GM18907 (cell line): ENCODE results near the gene GALNT2.

Source experiments
- ATAC-seq: cut with Tn5 transposase; IDR thresholded peaks from one replicate; pipeline ENCODE4 v1.9.1; 2021; ENCODE audit warnings: mild to moderate bottlenecking, moderate library complexity; ENCODE audit not compliant: unreplicated experiment

Gene GALNT2

GRCh38 chr1:230087028-230087716 lies 20.1 kb downstream of the GALNT2 start:
- no peak for ATAC-seq

DNA sequence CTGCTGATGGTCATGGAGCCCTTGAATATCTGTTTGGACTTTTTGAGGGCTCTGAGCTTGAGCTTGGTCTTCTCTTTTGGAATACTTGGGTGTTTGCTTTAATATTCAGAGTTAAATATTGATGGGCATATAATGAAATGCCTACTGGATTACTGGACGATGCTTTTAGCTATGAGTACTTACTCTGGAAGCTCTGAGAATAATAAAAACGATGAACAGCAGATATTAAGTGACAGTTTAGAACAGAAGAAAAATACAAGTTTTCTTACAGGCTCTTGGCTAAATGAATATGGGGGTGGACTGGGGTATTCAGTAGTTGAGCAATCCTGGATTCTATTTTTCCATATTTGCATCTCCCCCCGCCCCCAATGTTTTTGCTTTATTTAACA lies 20.7 kb downstream of the GALNT2 start:
- ATAC-seq, result no peak

DNA sequence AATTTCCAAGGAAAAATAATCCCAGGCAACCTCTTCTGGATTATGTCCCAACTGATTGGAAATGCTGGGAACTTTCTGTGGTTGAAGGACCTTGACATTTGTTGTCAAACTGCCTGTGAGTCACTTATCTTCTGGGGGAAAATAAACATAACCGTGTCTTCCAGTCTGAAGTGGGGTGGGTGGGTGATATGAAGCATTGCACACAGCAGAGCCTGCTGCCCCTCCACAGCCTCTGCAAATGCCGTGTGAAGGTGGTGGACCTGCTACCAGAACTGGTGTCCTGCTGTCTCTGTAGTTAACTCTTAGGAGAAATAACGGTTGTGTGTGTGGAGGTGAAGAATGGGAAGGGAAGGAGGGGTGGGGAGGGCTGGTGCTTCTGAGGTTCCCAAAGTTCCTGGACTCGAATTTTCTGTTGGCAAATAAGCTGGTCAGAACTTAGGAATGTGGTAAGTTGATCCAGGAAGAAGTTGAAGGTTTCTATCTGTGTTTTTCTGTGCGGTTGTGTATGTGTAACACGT lies 23.2 kb downstream of the GALNT2 start:
- no peak for ATAC-seq

- no peak for ATAC-seq
Observed at GRCh38 chr1:230091473-230092231, 24.6 kb downstream of the GALNT2 start.

- ATAC-seq, result no peak
Observed at GRCh38 chr1:230094746-230095145, 27.7 kb downstream of the GALNT2 start.

DNA sequence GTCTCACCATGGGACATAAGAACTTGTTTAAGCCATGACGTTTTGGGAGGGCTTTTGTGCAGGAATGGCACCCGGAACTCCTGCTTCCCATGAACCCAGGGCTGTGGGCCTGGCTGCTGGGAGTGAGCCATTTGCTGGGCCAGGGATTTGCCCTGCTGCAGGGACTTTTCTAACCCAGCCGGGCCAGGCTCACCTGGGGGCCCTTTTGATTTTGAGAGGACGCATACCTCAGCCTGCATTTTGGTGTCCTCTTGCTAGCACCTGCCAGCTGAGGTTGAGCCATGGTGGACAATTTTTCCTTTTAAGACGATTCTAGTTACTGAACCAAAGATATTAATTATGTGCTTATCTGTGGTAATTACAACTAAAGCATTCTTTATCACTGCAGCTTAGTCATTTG lies 28.9 kb downstream of the GALNT2 start:
- ATAC-seq, result no peak

DNA sequence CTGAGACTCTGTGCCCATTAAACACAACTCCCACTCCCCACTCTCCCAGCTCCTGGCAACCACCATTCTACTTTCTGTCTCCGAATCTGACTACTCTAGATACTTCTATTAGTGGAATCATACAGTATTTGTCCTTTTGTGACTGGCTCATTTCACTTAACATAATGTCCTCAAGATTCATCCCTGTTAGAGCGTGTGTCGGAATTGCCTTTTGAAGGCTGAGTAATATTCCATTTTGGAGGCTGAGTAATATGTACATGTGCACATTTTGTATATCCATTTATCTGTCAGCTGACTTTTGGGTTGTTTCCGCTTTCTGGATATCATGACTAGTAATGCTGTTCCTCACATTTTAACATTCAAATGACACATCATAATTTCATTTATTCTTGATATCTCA lies 30.3 kb downstream of the GALNT2 start:
- no peak for ATAC-seq

GRCh38 chr1:230098723-230099122 lies 31.7 kb downstream of the GALNT2 start:
- no peak for ATAC-seq

DNA sequence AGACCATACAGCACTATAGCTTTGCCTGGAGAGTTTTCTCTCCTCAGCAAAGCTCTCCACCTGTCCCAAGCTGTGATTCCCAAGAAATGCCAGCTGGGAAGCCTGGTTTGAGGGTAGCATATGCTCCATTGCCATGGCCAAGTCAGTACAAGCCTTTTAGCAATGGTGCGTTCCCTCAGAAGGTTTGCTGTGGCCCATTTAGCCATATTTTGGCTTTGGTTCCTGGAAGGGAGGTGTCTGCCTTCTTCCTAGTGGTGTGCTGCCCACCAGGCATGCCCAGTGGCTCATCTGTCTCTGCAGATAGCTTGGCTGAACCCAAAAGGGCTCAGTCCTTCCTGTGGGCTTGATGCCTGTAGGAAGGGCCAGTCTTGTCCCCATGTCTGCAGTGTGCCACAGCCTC lies 32.4 kb downstream of the GALNT2 start:
- ATAC-seq, result no peak

DNA sequence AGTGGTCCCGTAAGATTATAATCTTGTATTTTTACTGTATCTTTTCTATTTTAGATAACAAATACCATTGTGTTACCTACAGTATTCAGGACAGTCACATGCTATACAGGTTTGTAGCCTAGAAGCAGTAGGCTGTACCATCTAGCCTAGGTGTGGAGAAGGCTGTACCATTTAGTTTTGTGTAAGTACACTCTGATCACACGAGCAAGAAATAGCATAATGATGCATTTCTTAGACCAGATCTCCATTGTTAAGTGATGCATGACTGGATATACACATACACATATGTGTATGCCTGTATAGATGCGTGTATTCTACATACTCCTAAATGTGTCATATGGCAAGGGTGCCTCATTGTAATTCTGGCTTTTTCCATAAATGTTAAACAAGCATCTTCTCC lies 33.9 kb downstream of the GALNT2 start:
- no peak for ATAC-seq

DNA sequence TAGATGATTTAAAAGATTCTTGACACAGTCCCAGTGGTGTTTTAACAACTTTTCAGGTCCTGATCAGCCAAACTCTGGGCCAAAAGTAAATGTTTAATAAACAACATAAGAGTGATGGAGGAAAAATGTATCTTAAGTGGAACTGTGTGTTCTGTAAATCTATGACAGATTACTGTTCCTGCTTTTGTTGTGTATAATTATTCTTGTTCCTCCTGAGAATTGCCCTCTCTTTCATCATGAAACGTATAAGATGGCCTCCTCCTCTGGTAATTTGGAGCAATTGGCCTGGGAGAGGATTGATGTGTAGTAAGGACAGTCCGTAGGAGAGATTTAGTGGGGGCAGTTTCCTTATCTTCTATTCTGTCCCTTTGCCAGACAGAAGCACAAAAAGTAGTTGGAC lies 34.5 kb downstream of the GALNT2 start:
- ATAC-seq, result no peak

GRCh38 chr1:230102046-230102445 lies 35.0 kb downstream of the GALNT2 start:
- no peak for ATAC-seq

DNA sequence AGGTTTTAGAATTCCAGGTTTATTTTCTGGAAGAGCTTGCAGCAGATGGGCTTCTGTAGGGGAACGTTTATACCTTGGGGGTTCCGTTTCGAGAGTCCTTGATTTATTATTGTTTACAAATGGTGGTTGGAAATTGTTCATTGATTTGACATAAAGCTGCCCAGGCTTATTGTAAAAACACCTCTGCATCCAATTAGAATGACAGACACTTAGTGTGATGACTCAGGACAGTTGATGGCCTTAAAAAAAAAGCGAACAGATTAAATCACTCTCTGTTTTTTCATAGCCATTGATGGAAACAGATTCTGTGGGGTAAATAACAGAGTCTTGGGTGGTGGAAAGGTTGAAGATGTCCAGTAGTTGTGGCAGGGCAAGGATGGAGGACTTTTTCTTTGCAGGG lies 35.4 kb downstream of the GALNT2 start:
- ATAC-seq, result no peak

DNA sequence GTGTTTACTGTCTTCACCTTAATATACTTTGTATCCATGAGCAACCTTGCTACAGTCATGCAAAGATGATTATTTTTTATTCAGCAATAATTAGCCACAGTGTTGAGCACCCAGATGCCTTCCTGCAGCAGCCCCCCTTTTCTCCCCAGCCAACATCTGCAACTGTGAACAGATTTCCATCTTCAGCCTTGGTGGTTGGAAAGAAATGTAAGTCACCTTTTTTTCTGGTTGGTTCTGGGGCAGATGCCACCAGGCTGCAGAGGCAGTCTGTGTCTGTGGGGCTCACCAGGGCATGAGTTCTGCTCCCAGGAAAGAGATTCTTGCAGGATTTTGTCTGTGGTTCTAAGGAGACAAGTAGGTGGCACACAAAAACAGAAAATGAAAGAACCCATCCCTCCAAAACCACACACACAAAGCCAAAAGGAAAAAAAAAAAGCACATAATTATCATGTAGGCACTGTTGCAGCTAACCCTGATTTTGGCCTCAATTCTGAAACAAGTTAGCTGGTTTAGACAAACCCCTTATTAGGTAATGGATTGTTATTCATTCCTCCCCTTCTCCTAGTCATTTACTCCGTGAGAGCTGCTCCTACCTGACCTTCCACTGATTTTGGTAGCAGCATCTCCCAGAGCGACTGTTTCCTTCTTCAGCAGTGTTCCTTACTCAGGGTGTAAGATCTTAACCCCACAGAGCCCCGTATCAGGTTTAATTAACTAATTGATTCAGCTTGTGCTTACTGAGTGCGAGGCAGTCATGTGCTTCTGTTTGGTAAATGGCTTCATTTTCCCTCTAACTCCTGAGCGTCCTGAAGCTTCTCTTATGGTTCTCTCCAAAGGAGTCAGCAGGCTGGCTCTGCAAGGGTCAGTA lies 36.5 kb downstream of the GALNT2 start:
- no peak for ATAC-seq

DNA sequence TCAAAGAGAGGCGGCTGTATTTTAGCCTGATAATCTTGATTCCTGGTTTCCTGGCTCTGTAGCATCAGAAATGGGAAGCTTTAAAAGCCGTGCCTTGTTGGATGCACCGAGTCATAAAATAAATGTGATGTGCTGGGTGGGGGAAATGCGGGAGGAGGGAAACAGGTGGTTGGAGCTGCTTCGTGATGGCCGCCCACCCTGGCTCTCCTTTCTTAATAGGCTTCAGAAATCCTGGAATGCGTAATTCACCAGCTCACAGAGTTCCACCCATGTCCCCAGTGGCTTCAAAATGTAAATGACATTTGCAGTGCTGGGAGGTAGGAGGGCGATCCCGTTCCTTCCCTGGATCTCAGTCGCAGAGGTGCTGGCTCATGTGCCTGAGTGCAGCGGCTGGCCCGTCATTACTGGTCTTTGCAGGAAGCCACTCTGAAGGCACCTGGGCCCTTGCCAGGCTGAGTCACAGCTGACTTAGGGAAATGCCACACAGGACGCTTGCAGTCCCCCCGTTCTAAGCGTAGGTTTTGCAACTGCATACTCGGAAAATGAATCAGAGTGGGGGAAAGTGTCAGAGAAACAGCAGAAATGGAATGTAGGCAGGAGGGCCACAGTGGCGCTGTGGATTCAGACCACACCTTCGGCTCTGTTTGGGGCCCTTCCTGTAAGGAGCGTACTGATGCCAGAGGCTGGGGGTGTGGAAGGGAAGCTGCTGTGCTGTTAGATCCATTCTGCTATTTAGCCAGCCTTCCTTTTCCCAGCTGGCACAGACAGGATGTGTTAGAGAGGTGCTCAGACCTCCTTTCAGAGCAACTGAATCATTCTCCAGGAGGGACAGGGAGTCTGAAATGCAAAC lies 37.6 kb downstream of the GALNT2 start:
- ATAC-seq, result peak; percentile 63

- ATAC-seq, result no peak
Observed at GRCh38 chr1:230105245-230105753, 38.3 kb downstream of the GALNT2 start.

DNA sequence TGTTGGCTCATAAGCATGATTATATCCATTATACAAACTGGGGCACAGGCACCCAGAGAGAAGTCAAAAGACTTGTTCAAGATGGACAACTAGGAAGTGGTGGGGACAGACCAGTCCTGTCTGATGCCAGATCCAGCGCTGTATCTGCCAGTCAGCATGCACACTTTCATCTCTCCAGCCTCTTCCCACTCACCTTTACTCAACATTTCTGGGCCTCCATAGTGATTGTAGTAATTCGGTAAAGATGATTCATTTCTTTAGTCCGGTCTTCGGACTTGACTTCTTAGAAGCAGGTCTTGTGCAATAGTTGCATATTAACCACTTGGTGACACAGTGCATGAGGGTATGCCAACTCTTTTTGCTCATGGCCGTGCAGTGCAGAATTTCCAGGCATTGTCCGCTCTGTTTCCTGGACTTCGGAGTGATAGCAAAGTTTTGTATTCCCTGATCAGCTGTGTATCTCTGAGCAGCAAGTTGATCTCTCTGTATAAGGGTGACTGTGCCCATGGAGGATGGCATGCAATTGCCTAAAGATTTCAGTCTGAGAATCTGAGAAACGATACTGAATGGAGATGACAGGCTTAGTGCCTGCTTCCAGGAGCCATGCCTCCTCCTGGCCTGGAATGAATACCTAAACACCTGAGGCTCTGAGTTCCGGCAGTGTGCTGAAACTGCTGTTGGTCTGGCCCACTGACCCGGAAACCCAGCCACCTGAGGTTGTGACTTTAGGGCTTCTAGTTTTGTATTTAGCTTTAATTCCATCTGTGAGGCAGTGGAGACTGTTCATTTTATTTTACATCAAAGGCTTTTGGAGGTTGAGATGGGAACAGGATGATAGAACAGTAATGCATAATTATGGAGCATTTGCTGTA lies 39.0 kb downstream of the GALNT2 start:
- peak; percentile 37 for ATAC-seq

- no peak for ATAC-seq
Observed at GRCh38 chr1:230107941-230108340, 40.9 kb downstream of the GALNT2 start.

GRCh38 chr1:230108580-230108979 lies 41.5 kb downstream of the GALNT2 start:
- no peak for ATAC-seq
